Endodermal cell (in vitro differentiated cells): Measurements from ENCODE around the gene CBFA2T3. TPM values are rescaled to one million over a fixed set of nuclear protein-coding genes. Genes with fewer than 3 reads are reported as not detected.

Source experiments
- DNase-seq: peaks from one replicate; pipeline ENCODE4 v3.0.0-alpha.2; 2017
- H3K27ac ChIP-seq: 2 replicates; pipeline ENCODE4 v1.5.1; 2013; ENCODE audit warnings: mild to moderate bottlenecking, low read depth, low read length, moderate library complexity
- H3K27me3 ChIP-seq: 2 replicates; pipeline ENCODE4 v1.6.1; 2013; ENCODE audit warnings: mild to moderate bottlenecking, low read length, moderate library complexity; ENCODE audit not compliant: insufficient read depth, control insufficient read depth, poor library complexity, severe bottlenecking
- H3K36me3 ChIP-seq: 2 replicates; pipeline ENCODE4 v1.7.0; 2013; ENCODE audit warnings: mild to moderate bottlenecking, low read length, moderate library complexity; ENCODE audit not compliant: control insufficient read depth, insufficient read depth
- H3K4me1 ChIP-seq: one replicate; pipeline ENCODE4 v1.7.0; 2013; ENCODE audit warnings: low read length; ENCODE audit not compliant: control insufficient read depth, insufficient read depth
- H3K4me3 ChIP-seq: 2 replicates; pipeline ENCODE4 v1.5.1; 2013; ENCODE audit warnings: mild to moderate bottlenecking, low read length, moderate library complexity
- H3K9ac ChIP-seq: 2 replicates; pipeline ENCODE4 v1.6.1; 2013; ENCODE audit warnings: mild to moderate bottlenecking, low read length, moderate library complexity; ENCODE audit not compliant: poor library complexity, severe bottlenecking; ENCODE audit errors: extremely low read depth
- H3K9me3 ChIP-seq: 2 replicates; pipeline ENCODE4 v1.6.1; 2013; ENCODE audit warnings: mild to moderate bottlenecking, low read length, moderate library complexity; ENCODE audit not compliant: control insufficient read depth
- H3K27ac Mint-ChIP-seq: 2 replicates; pipeline ENCODE4 v1.8.0; 2020; ENCODE audit warnings: mixed read lengths
- H3K27me3 Mint-ChIP-seq: 2 replicates; pipeline ENCODE4 v1.8.0; 2021; ENCODE audit warnings: mild to moderate bottlenecking, mixed read lengths; ENCODE audit not compliant: insufficient read depth
- H3K36me3 Mint-ChIP-seq: 2 replicates; pipeline ENCODE4 v1.8.0; 2020; ENCODE audit warnings: low read depth, mixed read lengths
- H3K4me1 Mint-ChIP-seq: 2 replicates; pipeline ENCODE4 v1.8.0; 2020; ENCODE audit warnings: mixed read lengths
- H3K4me3 Mint-ChIP-seq: 2 replicates; pipeline ENCODE4 v1.8.0; 2020; ENCODE audit warnings: mild to moderate bottlenecking, moderate library complexity, mixed read lengths
- H3K9me3 Mint-ChIP-seq: 2 replicates; pipeline ENCODE4 v1.8.0; 2020; ENCODE audit warnings: mild to moderate bottlenecking, mixed read lengths
- WGBS, 2 experiments: methylation state at CpG; one replicate each; pipeline versions ENCODE4 v1.1.5 to v1.1.7; 2013; ENCODE audit warnings: missing lambda C conversion rate in 2 of 2, mixed read lengths in 1 of 2; ENCODE audit not compliant: insufficient coverage in 1 of 2, insufficient read length in 1 of 2; 5-methylcytosine and 5-hydroxymethylcytosine counted together
- total RNA-seq, 2 donors: library from RNA; stranded (reverse); fragmentation: NEBNext Ultra II Directional in 1 of 2; extraction: Animal tissue kit (Norgen Biotek cat#: 25700) in 1 of 2; gene quantifications; 2 replicates in 1 of 2; 3 replicates in 1 of 2; pipeline ENCODE4 v1.2.1, GENCODE V29; 2021
- TF ChIP-seq, protein P1 (sequence below): fragments of 200-600 bp; sonication (generic); conservative IDR thresholded peaks from 2 replicates; pipeline ENCODE4 v1.5.0; 2021; ENCODE audit warnings: antibody characterized with exemption, mild to moderate bottlenecking

The CBFA2T3 gene
- total RNA-seq, 2 donors from 2014 or later: 1.0 to 3.1 TPM

DNA sequence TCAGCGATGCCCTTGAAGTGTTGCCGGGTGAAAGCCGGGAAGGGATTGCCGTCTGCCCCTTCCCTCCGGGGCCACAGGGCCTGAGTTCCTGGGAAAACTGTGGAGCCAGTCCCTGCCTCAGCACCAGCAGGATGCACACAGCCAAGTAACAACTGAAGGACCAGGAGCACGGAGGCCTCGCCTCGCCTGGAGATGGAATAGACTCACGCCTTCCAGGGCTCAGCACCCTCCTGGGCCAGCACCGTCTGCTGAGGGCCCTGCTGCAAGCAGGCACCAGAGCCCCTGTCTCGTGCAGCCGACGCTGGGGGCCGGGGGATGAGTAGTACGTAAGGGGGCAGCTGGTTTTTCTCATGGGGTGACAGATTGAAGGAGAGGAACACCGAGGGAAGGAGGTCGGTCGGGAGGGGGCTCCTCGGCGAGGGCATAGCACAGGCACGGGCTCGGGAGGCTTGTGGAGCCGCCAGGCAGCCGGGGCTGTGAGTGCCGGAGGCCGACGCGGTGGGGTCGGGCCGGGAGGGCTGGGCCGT is 6.4 kb downstream of the CBFA2T3 start:
- no peaks in the 10 kb centered on the region for H3K4me1 ChIP-seq
- Mint-ChIP-seq H3K27me3 (no peaks in the 10 kb centered on the region), H3K4me1 (no peaks in the 10 kb centered on the region), H3K27ac (no peak overlapping the region), H3K9me3 (no peaks in the 10 kb centered on the region), H3K36me3 (no peaks in the 10 kb centered on the region), H3K4me3 (no peak overlapping the region)
- H3K9ac ChIP-seq: no peak overlapping the region
- H3K27ac ChIP-seq: no peak overlapping the region
- no peak for DNase-seq
- H3K36me3 ChIP-seq: no peaks in the 10 kb centered on the region
- 90 to 91% methylated on average over 22 to 31 of the region's 31 CpGs for WGBS, 2 experiments
- TF ChIP-seq, protein P1, sequence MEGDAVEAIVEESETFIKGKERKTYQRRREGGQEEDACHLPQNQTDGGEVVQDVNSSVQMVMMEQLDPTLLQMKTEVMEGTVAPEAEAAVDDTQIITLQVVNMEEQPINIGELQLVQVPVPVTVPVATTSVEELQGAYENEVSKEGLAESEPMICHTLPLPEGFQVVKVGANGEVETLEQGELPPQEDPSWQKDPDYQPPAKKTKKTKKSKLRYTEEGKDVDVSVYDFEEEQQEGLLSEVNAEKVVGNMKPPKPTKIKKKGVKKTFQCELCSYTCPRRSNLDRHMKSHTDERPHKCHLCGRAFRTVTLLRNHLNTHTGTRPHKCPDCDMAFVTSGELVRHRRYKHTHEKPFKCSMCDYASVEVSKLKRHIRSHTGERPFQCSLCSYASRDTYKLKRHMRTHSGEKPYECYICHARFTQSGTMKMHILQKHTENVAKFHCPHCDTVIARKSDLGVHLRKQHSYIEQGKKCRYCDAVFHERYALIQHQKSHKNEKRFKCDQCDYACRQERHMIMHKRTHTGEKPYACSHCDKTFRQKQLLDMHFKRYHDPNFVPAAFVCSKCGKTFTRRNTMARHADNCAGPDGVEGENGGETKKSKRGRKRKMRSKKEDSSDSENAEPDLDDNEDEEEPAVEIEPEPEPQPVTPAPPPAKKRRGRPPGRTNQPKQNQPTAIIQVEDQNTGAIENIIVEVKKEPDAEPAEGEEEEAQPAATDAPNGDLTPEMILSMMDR: no peak
- no peak overlapping the region for H3K4me3 ChIP-seq
- H3K9me3 ChIP-seq: no peaks in the 10 kb centered on the region
- H3K27me3 ChIP-seq: no peaks in the 10 kb centered on the region

DNA sequence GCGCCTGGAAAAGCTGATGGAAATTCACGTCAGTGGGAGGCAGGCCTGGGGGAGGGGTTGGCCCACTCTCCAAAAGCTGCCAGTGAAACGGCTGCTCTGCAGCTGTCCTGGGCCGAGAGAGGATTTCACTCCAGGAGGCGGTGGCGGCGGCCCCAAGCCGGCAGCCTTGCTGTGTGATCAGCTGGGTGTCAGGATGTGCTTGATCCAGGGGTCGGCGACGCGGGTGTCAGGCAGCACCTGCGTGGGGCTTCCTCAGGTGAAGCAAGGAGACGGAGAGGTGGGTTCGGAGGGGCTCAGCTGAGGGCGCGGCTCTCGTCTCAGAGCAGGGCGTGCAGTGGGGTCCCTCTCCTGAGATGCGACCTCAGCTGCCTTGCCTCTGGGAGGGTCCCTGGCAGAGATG is 7.0 kb downstream of the CBFA2T3 start:
- TF ChIP-seq, protein P1: no peak
- Histone ChIP-seq H3K9me3 (no peaks in the 10 kb centered on the region), H3K36me3 (no peaks in the 10 kb centered on the region), H3K27me3 (no peaks in the 10 kb centered on the region), H3K4me3 (no peak overlapping the region), H3K27ac (no peak overlapping the region), H3K4me1 (no peaks in the 10 kb centered on the region), H3K9ac (no peak overlapping the region)
- WGBS, 2 experiments: 88 to 92% methylated on average over 19 to 20 of the region's 20 CpGs
- Mint-ChIP-seq H3K4me1 (no peaks in the 10 kb centered on the region), H3K36me3 (no peaks in the 10 kb centered on the region), H3K4me3 (no peak overlapping the region), H3K27ac (no peak overlapping the region), H3K27me3 (no peaks in the 10 kb centered on the region), H3K9me3 (no peaks in the 10 kb centered on the region)
- DNase-seq: no peak

DNA sequence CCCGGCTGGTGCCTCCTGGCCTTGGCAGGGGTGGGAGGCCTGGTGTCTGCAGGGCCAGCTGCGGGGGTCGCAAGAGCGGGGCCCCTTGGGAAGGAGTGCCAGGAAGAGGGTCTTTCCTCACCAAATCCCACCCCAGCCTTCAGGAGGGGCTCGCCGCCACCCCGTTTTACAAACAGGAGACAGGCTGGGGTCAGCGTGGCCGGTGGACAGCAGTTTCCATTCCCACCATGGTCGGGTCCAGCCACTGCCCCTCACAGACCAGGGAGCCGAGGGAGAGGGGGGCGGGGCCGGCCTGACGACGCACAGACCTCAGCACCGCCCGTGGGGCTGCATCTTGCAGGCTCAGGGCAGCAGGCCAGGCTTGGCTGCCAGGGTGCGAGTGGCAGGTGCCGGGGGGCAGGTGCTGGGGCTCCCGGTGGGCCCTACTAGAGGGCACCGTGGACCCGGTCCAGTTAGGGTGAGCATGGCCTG is 7.6 kb downstream of the CBFA2T3 start:
- Mint-ChIP-seq H3K27ac (no peak overlapping the region), H3K27me3 (no peaks in the 10 kb centered on the region), H3K4me3 (no peak overlapping the region), H3K36me3 (no peaks in the 10 kb centered on the region), H3K9me3 (no peaks in the 10 kb centered on the region), H3K4me1 (no peaks in the 10 kb centered on the region)
- TF ChIP-seq, protein P1: no peak
- Histone ChIP-seq H3K27me3 (no peaks in the 10 kb centered on the region), H3K4me3 (no peak overlapping the region), H3K36me3 (no peaks in the 10 kb centered on the region), H3K27ac (no peak overlapping the region), H3K9ac (no peak overlapping the region), H3K4me1 (no peaks in the 10 kb centered on the region), H3K9me3 (no peaks in the 10 kb centered on the region)
- no peak for DNase-seq
- WGBS, 2 experiments: 84 to 95% methylated on average over 13 to 22 of the region's 22 CpGs
